Liver (tissue), 9 donors: ENCODE measurements around the gene PPID. TPM values are rescaled to one million over a fixed set of nuclear protein-coding genes. Genes with fewer than 3 reads are reported as not detected.
A peak's percentile ranks its signal among the peaks of the same experiment; 100 is the strongest.

Experiments
- DNase-seq: peaks from one replicate; pipeline ENCODE4 v3.0.0-alpha.2; 2017; ENCODE audit warnings: low spot score
- H3K27ac ChIP-seq, 2 donors: one replicate each; pipeline ENCODE4 v1.7.0; 2013; ENCODE audit warnings: inconsistent platforms in 2 of 2, low read length in 2 of 2, control low read depth in 1 of 2, low read depth in 1 of 2, mild to moderate bottlenecking in 1 of 2
- H3K27me3 ChIP-seq, 4 donors: one replicate each; pipeline versions ENCODE4 v1.6.1 to v1.7.0; 2013; ENCODE audit warnings: low read length in 3 of 4, inconsistent platforms in 1 of 4, mild to moderate bottlenecking in 1 of 4, moderate library complexity in 1 of 4; ENCODE audit not compliant: control insufficient read depth in 4 of 4, insufficient read depth in 4 of 4
- H3K36me3 ChIP-seq, 4 donors: one replicate each; pipeline versions ENCODE4 v1.6.1 to v1.7.0; 2013; ENCODE audit warnings: low read length in 3 of 4, mild to moderate bottlenecking in 3 of 4, low read depth in 1 of 4, moderate library complexity in 1 of 4; ENCODE audit not compliant: control insufficient read depth in 4 of 4, insufficient read depth in 3 of 4
- H3K4me1 ChIP-seq, 4 donors: one replicate each; pipeline versions ENCODE4 v1.6.1 to v1.7.0; 2013; ENCODE audit warnings: low read length in 3 of 4, mild to moderate bottlenecking in 3 of 4, moderate library complexity in 1 of 4; ENCODE audit not compliant: control insufficient read depth in 4 of 4, insufficient read depth in 4 of 4
- H3K4me3 ChIP-seq, 3 donors: one replicate each; pipeline versions ENCODE4 v1.6.1 to v1.7.0; 2013; ENCODE audit warnings: low read length in 3 of 3, control low read depth in 1 of 3, low read depth in 1 of 3, mild to moderate bottlenecking in 1 of 3
- H3K9ac ChIP-seq, 2 donors: one replicate each; pipeline ENCODE4 v1.7.0; 2013; ENCODE audit warnings: low read length in 2 of 2, mild to moderate bottlenecking in 2 of 2, moderate library complexity in 2 of 2, control low read depth in 1 of 2, low read depth in 1 of 2
- H3K9me3 ChIP-seq, 4 donors: one replicate each; pipeline versions ENCODE4 v1.6.1 to v1.7.0; 2013; ENCODE audit warnings: low read length in 3 of 4; ENCODE audit not compliant: control insufficient read depth in 4 of 4
- ATF3 ChIP-seq: IDR thresholded peaks from 2 replicates; pipeline ENCODE4 v1.6.1; 2016; ENCODE audit warnings: antibody characterized with exemption
- CTCF ChIP-seq: fragments of 150-350 bp; IDR thresholded peaks from 2 replicates; pipeline ENCODE4 v1.5.1; 2017; ENCODE audit warnings: improper control_type of control experiment, low read depth, low read length; ENCODE audit not compliant: missing input control
- EGR1 ChIP-seq, 2 donors: IDR thresholded peaks; 2 replicates each; pipeline ENCODE4 v1.6.1; 2016 to 2018; ENCODE audit warnings: antibody characterized with exemption in 2 of 2, low read depth in 2 of 2
- FOXA1 ChIP-seq: IDR thresholded peaks from 2 replicates; pipeline ENCODE4 v1.6.1; 2016; ENCODE audit warnings: antibody characterized with exemption
- FOXA2 ChIP-seq: IDR thresholded peaks from 2 replicates; pipeline ENCODE4 v1.6.1; 2016; ENCODE audit warnings: antibody characterized with exemption
- GABPA ChIP-seq, 2 donors: IDR thresholded peaks in 1 of 2; conservative IDR thresholded peaks in 1 of 2; 2 replicates each; pipeline ENCODE4 v1.6.1; 2016; ENCODE audit warnings: antibody characterized with exemption in 2 of 2, mild to moderate bottlenecking in 1 of 2, moderate library complexity in 1 of 2
- HNF4A ChIP-seq, 2 donors: conservative IDR thresholded peaks; 2 replicates each; pipeline ENCODE4 v1.6.1; 2016; ENCODE audit warnings: antibody characterized with exemption in 2 of 2, mild to moderate bottlenecking in 2 of 2
- HNF4G ChIP-seq: IDR thresholded peaks from 2 replicates; pipeline ENCODE4 v1.6.1; 2016; ENCODE audit warnings: antibody characterized with exemption
- JUND ChIP-seq, 2 donors: IDR thresholded peaks; 2 replicates each; pipeline ENCODE4 v1.6.1; 2016; ENCODE audit warnings: antibody characterized with exemption in 2 of 2
- MAX ChIP-seq: IDR thresholded peaks from 2 replicates; pipeline ENCODE4 v1.6.1; 2016; ENCODE audit warnings: antibody characterized with exemption
- NR2F2 ChIP-seq: IDR thresholded peaks from 2 replicates; pipeline ENCODE4 v1.6.1; 2016; ENCODE audit warnings: antibody characterized with exemption
- RAD21 ChIP-seq, 2 donors: IDR thresholded peaks; 2 replicates each; pipeline ENCODE4 v1.6.1; 2016; ENCODE audit warnings: antibody characterized with exemption in 2 of 2, mild to moderate bottlenecking in 2 of 2
- REST ChIP-seq: IDR thresholded peaks from 2 replicates; pipeline ENCODE4 v1.6.1; 2016; ENCODE audit warnings: antibody characterized with exemption, mild to moderate bottlenecking
- RXRA ChIP-seq, 2 donors: IDR thresholded peaks; 2 replicates each; pipeline ENCODE4 v1.6.1; 2017 to 2018; ENCODE audit warnings: antibody characterized with exemption in 2 of 2, mild to moderate bottlenecking in 1 of 2
- SP1 ChIP-seq: IDR thresholded peaks from 2 replicates; pipeline ENCODE4 v1.6.1; 2018; ENCODE audit warnings: antibody characterized with exemption, mild to moderate bottlenecking
- TAF1 ChIP-seq: conservative IDR thresholded peaks from 2 replicates; pipeline ENCODE4 v1.6.1; 2016; ENCODE audit warnings: antibody characterized with exemption, mild to moderate bottlenecking
- YY1 ChIP-seq: IDR thresholded peaks from 2 replicates; pipeline ENCODE4 v1.6.1; 2016; ENCODE audit warnings: antibody characterized with exemption, mild to moderate bottlenecking
- ZBTB33 ChIP-seq: IDR thresholded peaks from 2 replicates; pipeline ENCODE4 v1.6.1; 2016; ENCODE audit warnings: antibody characterized with exemption
- WGBS: extraction: QIAGEN DNeasy Blood & Tissue Kit; methylation state at CpG from one replicate; pipeline ENCODE4 v1.1.7; 2013; 5-methylcytosine and 5-hydroxymethylcytosine counted together
- polyA plus RNA-seq, 2 donors: library from polyadenylated mRNA; stranded (reverse) in 1 of 2; unstranded in 1 of 2; fragments of 200-250 nt in 1 of 2; fragments of >200 nt in 1 of 2; fragmentation: Nextera tagmentation in 1 of 2; extraction: Ambion mirVana in 1 of 2; gene quantifications; one replicate each; pipeline versions ENCODE4 v1.2.1 to v1.2.3, GENCODE V29; 2013 to 2015
- total RNA-seq, 2 donors: library from RNA; depleted of rRNA; stranded (reverse); fragments of >200 nt; gene quantifications; one replicate each; pipeline ENCODE4 v1.2.3, GENCODE V29; 2014
- donor health status: healthy.
- donor health status: healthy.
- donor health status: healthy.
- donor health status: healthy.
- donor health status: healthy.

PPID gene
- total and polyA plus RNA-seq, 4 donors, result 14.8 to 53.6 (median 15.9) TPM

GRCh38 chr4:158673633-158674032 is 49.6 kb downstream of the PPID start:
- 40% methylated on average over 3 of the region's 3 CpGs for WGBS
- Histone ChIP-seq H3K9ac (no peak overlapping the region), H3K27ac (peak overlapping the region; percentile 60 to 97), H3K27me3 (no peaks in the 10 kb centered on the region), H3K4me3 (peak overlapping the region in 1 of 3 donors; percentile 42), H3K36me3 (no peaks in the 10 kb centered on the region), H3K9me3 (no peaks in the 10 kb centered on the region), H3K4me1 (peaks cover 0 to 41% (median 18%) of the 10 kb centered on the region in 4 donors)
- DNase-seq, result no peak
- peak in 1 of 2 donors; percentile 33 for TF ChIP-seq GABPA (IDR thresholded peaks at IDR 0.05 in 1 of 2, conservative IDR thresholded peaks at IDR 0.05 in 1 of 2)
- peak; percentile 55 for TF ChIP-seq REST
- TF ChIP-seq HNF4G, result peak; percentile 87
- no peak for TF ChIP-seq CTCF
- TF ChIP-seq FOXA2, result no peak
- TF ChIP-seq RAD21 (IDR thresholded peaks at IDR 0.05), result no peak
- TF ChIP-seq FOXA1, result no peak
- peak; percentile 52 for TF ChIP-seq ZBTB33
- TF ChIP-seq NR2F2, result peak; percentile 8
- TF ChIP-seq SP1, result peak; percentile 91
- TF ChIP-seq ATF3, result no peak
- TF ChIP-seq YY1, result peak; percentile 92
- peak; percentile 81 to 86 for TF ChIP-seq RXRA (IDR thresholded peaks at IDR 0.05)
- peak; percentile 94 for TF ChIP-seq HNF4A (conservative IDR thresholded peaks at IDR 0.05)
- TF ChIP-seq EGR1 (IDR thresholded peaks at IDR 0.05; ENCODE audit: low read depth in 2 of 2), result no peak
- peak; percentile 36 for TF ChIP-seq TAF1
- TF ChIP-seq JUND (IDR thresholded peaks at IDR 0.05), result peak in 1 of 2 donors; percentile 43
- peak; percentile 44 for TF ChIP-seq MAX
